CD4-positive, CD25-positive, alpha-beta regulatory T cell (primary cell): ENCODE measurements around the gene TNS1. TPM values are rescaled to one million over a fixed set of nuclear protein-coding genes. Genes with fewer than 3 reads are reported as not detected.

Source experiments
- ATAC-seq, 2 donors: fragments of 150-1000 bp; cut with Tn5 transposase; one replicate each; pipeline ENCODE4 v1.10.0; 2021; ENCODE audit warnings: low read depth in 2 of 2, moderate number of reproducible peaks in 2 of 2, moderate library complexity in 1 of 2
- DNase-seq, 3 donors: peaks; one replicate each; pipeline versions ENCODE4 v3.0.0 to v3.0.0-alpha.2; 2012 to 2022; ENCODE audit warnings: mixed read lengths in 1 of 3
- H3K27ac ChIP-seq: one replicate; pipeline ENCODE4 v1.7.0; 2013; ENCODE audit warnings: mild to moderate bottlenecking, low read length; ENCODE audit not compliant: insufficient read depth, poor library complexity, severe bottlenecking
- H3K27me3 ChIP-seq: one replicate; pipeline ENCODE4 v1.7.0; 2013; ENCODE audit warnings: low read length; ENCODE audit not compliant: control insufficient read depth, insufficient read depth
- H3K36me3 ChIP-seq: one replicate; pipeline ENCODE4 v1.7.0; 2013; ENCODE audit warnings: mild to moderate bottlenecking, low read length, moderate library complexity; ENCODE audit not compliant: control insufficient read depth, insufficient read depth
- H3K4me1 ChIP-seq: 2 replicates; pipeline ENCODE4 v1.7.0; 2013; ENCODE audit warnings: mild to moderate bottlenecking, low read length; ENCODE audit not compliant: insufficient read depth, control insufficient read depth, poor library complexity, severe bottlenecking
- H3K4me3 ChIP-seq: one replicate; pipeline ENCODE4 v1.7.0; 2013; ENCODE audit warnings: low read depth, mild to moderate bottlenecking, low read length, moderate library complexity
- H3K9me3 ChIP-seq, 2 experiments: 1 replicate in 1 of 2; 2 replicates in 1 of 2; pipeline ENCODE4 v1.7.0; 2013; ENCODE audit warnings: low read length in 2 of 2, mild to moderate bottlenecking in 1 of 2, moderate library complexity in 1 of 2; ENCODE audit not compliant: control insufficient read depth in 2 of 2
- H3K27ac Mint-ChIP-seq, 3 donors: one replicate each; pipeline ENCODE4 v1.8.0; 2020 to 2022; ENCODE audit warnings: mild to moderate bottlenecking in 3 of 3, mixed read lengths in 3 of 3, moderate library complexity in 2 of 3
- H3K27me3 Mint-ChIP-seq: one replicate; pipeline ENCODE4 v1.8.0; 2022; ENCODE audit warnings: mild to moderate bottlenecking, mixed read lengths
- H3K36me3 Mint-ChIP-seq: one replicate; pipeline ENCODE4 v1.8.0; 2020; ENCODE audit warnings: mixed read lengths
- H3K4me1 Mint-ChIP-seq, 4 donors: one replicate each; pipeline ENCODE4 v1.8.0; 2020 to 2022; ENCODE audit warnings: mixed read lengths in 4 of 4, mild to moderate bottlenecking in 1 of 4
- H3K4me3 Mint-ChIP-seq, 4 donors: one replicate each; pipeline ENCODE4 v1.8.0; 2020 to 2022; ENCODE audit warnings: mild to moderate bottlenecking in 4 of 4, mixed read lengths in 4 of 4, moderate library complexity in 3 of 4
- H3K9me3 Mint-ChIP-seq, 7 donors: one replicate each; pipeline ENCODE4 v1.8.0; 2020 to 2022; ENCODE audit warnings: mixed read lengths in 7 of 7, mild to moderate bottlenecking in 3 of 7, moderate library complexity in 2 of 7
- polyA plus RNA-seq, 4 donors: library from polyadenylated mRNA; unstranded; fragments of 300-500 nt; fragmentation: Illumina TruSeq; gene quantifications; one replicate each; pipeline ENCODE4 v1.2.3, GENCODE V29; 2021
- total RNA-seq: library from RNA; stranded (reverse); gene quantifications from one replicate; pipeline ENCODE4 v1.2.3, GENCODE V29; 2022

Gene TNS1
- total and polyA plus RNA-seq, 5 donors from 2014 or later = 0.49 TPM; not detected in 4

DNA sequence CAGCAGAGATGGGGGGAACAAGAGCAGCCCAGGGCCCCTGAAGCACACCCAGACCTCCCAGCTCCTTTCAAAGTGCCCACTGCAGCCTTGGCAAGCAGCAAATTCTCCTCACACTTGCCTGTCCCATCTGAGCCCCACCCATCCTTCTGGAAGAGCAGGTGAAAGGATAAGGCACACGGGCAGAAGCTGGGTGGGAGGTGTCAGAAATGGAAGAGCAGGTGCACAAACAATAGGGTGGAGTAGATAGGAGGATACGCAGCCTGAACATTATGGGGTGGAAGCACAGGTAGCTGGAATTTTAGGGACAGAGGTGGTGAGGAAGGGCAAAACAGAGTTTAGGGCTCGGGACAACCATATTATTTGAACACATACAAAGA, 69.2 kb downstream of the TNS1 start:
- no peaks in the 10 kb centered on the region for H3K27me3 ChIP-seq
- no peak overlapping the region for H3K4me3 ChIP-seq
- H3K36me3 Mint-ChIP-seq = no peaks in the 10 kb centered on the region
- H3K27ac Mint-ChIP-seq = no peak overlapping the region
- ATAC-seq = no peak
- H3K4me1 ChIP-seq = no peaks in the 10 kb centered on the region
- H3K36me3 ChIP-seq = no peaks in the 10 kb centered on the region
- H3K4me3 Mint-ChIP-seq = no peak overlapping the region
- H3K27me3 Mint-ChIP-seq = peaks cover 14% of the 10 kb centered on the region
- no peaks in the 10 kb centered on the region for H3K4me1 Mint-ChIP-seq
- no peaks in the 10 kb centered on the region for H3K9me3 Mint-ChIP-seq
- no peak for DNase-seq
- H3K27ac ChIP-seq = no peak overlapping the region
- no peaks in the 10 kb centered on the region for H3K9me3 ChIP-seq

DNA sequence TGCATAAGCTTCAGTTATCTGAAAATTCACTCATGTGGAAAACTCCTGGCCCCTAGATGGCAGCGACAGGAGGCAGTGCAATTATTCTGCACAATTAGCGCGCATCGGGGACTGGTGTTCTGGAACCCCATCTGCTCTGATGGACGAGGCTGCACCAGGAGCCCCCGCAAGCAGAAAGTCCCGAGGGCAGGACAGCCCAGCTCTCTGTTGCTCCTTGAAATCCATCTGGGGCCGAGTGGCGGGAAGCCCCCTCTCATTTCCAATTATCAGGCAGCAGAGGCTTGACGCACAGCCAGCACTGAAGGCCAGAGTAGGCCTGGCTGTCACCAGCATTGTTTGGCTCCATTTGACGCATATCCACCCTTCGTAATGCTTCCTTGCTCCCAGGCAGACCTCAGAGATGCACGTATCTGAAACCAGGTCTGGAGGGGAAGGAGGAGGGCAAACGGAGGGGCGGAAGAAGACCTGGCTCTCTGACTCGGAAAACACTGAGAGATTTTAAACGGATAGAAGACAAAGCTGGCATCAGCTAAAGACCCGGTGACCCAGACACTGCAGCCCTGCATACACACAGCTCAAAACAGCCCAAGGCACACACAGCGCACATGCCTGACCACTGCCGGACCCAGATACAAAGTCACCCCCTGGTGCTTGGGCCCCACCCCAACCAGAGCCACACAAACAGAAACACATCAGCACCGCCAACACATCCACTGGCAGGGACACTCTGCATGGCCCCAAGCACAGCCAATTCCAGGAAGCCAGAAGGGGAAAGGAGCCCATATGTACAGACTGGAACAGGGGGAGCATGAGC, 69.8 kb downstream of the TNS1 start:
- peaks cover 14% of the 10 kb centered on the region for H3K27me3 Mint-ChIP-seq
- no peaks in the 10 kb centered on the region for H3K9me3 Mint-ChIP-seq
- Histone ChIP-seq H3K27ac (no peak overlapping the region), H3K4me1 (no peaks in the 10 kb centered on the region), H3K27me3 (no peaks in the 10 kb centered on the region), H3K4me3 (no peak overlapping the region), H3K9me3 (no peaks in the 10 kb centered on the region), H3K36me3 (no peaks in the 10 kb centered on the region)
- no peak for ATAC-seq
- H3K27ac Mint-ChIP-seq = no peak overlapping the region
- no peaks in the 10 kb centered on the region for H3K36me3 Mint-ChIP-seq
- H3K4me1 Mint-ChIP-seq = no peaks in the 10 kb centered on the region
- H3K4me3 Mint-ChIP-seq = no peak overlapping the region
- no peak for DNase-seq

DNA sequence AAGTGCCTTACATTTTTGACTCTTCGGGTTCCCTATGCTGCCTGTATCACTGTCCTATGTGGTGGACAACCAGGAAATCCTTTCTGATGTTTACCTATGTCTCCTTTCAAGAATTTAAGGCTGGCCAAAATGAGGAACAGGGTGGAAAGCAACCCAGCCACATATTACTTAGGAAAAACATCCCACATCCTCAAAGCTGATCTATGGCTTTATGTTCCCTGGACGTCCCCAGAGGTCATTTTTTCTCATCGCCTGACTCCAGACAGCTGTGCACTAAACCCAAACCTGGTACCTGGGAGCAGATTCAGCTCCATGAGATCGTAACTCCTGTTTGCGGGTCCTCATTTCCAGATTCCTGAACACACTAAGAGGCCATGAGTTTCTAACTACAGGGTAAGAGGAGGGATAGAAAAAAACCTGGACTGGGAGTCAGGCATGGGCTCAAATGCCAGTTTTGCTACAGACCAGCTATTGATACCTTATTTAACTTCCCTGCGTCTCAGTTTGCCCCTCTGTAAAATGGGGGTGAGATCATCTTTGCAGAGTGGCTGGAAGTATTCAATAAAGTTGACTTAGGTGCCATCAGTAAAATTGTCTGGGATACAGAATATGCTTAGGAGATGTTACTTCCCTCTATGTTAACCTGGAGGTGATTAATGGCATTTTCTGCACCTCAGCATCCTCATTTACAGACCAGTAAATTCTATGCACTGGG, 70.8 kb downstream of the TNS1 start:
- H3K9me3 Mint-ChIP-seq = no peaks in the 10 kb centered on the region
- H3K27me3 Mint-ChIP-seq = peaks cover 14% of the 10 kb centered on the region
- DNase-seq (no peak), ATAC-seq (no peak)
- Histone ChIP-seq H3K36me3 (no peaks in the 10 kb centered on the region), H3K4me1 (no peaks in the 10 kb centered on the region), H3K9me3 (no peaks in the 10 kb centered on the region), H3K27ac (no peak overlapping the region), H3K4me3 (no peak overlapping the region), H3K27me3 (no peaks in the 10 kb centered on the region)
- H3K4me3 Mint-ChIP-seq = no peak overlapping the region
- no peak overlapping the region for H3K27ac Mint-ChIP-seq
- H3K4me1 Mint-ChIP-seq = no peaks in the 10 kb centered on the region
- no peaks in the 10 kb centered on the region for H3K36me3 Mint-ChIP-seq

DNA sequence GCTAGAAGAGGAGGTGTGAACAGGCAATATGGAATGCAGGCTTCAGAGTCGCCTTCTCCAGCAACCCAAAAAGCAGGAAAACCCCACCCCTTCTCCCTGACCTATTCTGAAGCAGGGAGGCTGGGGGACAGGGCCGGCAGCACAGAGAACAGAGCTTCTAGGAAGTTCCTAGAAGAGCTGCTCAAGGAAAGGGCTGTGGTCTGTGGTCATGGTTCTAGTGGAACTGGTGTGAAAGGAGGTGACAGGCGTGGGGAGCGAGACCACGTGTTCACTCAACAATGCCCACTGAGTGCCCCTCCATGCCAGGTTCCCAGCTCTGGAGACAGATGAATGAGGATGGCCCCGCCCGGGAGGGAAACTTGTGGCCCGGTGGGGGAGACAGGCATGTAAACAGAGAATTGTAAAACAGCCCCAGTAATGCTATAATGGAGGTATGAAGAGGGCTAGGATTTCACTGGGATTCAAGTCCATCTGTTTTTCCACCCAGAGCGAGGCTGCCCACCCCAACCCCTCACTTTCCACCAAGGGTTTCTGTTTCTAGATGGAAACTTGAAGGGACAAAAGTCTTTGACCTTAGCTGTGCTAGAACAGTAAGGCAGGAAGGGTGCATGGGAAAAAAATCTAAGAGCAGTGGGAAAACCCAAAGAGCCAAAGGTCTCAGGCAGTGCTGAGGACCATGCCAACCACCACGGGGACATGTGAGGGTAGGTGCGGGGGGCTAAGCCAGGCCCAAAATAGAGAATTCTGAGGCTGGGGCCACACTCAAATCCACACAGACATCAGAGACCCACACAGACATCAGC, 71.8 kb downstream of the TNS1 start:
- no peaks in the 10 kb centered on the region for H3K36me3 ChIP-seq
- Mint-ChIP-seq H3K4me3 (no peak overlapping the region), H3K9me3 (no peaks in the 10 kb centered on the region), H3K36me3 (no peaks in the 10 kb centered on the region), H3K27me3 (peaks cover 14% of the 10 kb centered on the region), H3K27ac (no peak overlapping the region), H3K4me1 (no peaks in the 10 kb centered on the region)
- ATAC-seq = no peak
- H3K27me3 ChIP-seq = no peaks in the 10 kb centered on the region
- no peaks in the 10 kb centered on the region for H3K9me3 ChIP-seq
- H3K4me3 ChIP-seq = no peak overlapping the region
- H3K27ac ChIP-seq = no peak overlapping the region
- no peaks in the 10 kb centered on the region for H3K4me1 ChIP-seq
- DNase-seq = peak in 1 of 3 donors; percentile 21

DNA sequence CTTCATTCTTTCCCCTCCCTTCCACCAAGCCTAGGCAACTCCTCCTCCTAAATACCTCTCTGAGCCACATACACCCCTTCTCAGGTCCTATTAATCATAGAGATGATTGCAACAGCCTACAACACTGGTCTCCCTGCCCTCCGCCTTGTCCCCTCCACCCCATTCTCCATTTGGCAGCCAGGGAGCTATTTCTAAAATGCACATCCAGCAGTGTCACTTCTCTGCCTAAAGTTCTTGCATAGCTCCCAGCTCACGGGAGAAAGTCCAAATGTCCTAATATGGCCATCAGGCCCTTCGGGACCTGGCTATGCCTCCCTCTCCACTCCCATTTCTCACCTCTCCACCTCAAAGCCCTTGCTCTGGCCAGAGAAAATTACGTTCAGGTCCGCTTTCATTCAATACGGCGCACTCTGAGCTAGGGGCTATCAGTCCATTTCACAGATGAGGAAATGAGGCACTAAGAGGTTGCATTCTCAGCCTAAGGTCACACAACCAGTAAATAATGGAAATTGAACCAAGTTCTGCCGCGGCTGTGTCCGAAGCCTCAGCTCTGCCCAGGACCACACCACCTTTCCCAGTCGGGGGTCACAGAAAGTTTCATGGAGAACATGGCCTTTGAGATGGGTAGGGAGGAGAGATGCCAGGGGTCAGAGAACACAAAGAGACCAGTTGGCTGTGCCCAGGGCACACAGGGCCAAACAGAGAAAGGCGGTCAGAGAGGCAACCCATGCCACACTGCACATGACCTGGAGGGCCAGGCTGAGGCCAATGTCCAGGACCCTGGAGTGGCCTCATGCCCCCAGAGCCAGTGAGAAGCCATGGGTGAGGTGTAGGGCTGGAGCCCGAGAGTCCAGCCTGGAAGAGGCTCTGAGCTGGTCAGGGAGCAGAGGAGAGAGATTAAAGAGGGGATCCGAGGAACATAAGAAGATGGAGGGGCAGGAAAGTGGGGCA, 72.8 kb downstream of the TNS1 start:
- Mint-ChIP-seq H3K4me1 (no peaks in the 10 kb centered on the region), H3K4me3 (no peak overlapping the region)

DNA sequence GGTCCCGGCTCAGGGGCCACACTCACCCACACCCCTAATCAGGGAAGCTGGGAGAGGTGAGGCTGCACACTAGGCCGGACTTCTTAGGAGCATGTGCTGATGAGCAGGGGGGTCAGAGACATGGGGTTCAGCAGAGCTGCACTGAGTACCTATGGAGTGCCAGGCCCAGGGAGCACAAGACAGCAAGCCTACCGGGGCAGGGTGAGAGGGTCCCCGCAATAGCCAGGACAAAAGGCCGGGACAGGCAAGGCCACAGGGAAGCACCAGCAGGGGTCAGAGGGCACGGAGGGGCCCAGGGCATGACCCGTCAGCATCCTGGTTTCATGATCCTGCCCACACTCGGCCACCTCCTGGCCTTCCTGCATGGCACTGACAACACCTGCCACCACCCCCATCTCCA, 73.5 kb downstream of the TNS1 start:
- no peak for DNase-seq
- Mint-ChIP-seq H3K27ac (no peak overlapping the region), H3K36me3 (no peaks in the 10 kb centered on the region), H3K9me3 (no peaks in the 10 kb centered on the region), H3K27me3 (peaks cover 8% of the 10 kb centered on the region), H3K4me1 (no peaks in the 10 kb centered on the region), H3K4me3 (no peak overlapping the region)
- no peaks in the 10 kb centered on the region for H3K27me3 ChIP-seq
- no peaks in the 10 kb centered on the region for H3K36me3 ChIP-seq
- H3K4me1 ChIP-seq = no peaks in the 10 kb centered on the region
- H3K4me3 ChIP-seq = no peak overlapping the region
- H3K27ac ChIP-seq = no peak overlapping the region
- H3K9me3 ChIP-seq = no peaks in the 10 kb centered on the region
- no peak for ATAC-seq

More for the DNA sequence above, 72.8 kb downstream of the TNS1 start:
- Histone ChIP-seq H3K27ac (no peak overlapping the region), H3K4me3 (no peak overlapping the region), H3K36me3 (no peaks in the 10 kb centered on the region), H3K4me1 (no peaks in the 10 kb centered on the region), H3K27me3 (no peaks in the 10 kb centered on the region), H3K9me3 (no peaks in the 10 kb centered on the region)
- no peak overlapping the region for H3K27ac Mint-ChIP-seq
- DNase-seq = no peak
- no peaks in the 10 kb centered on the region for H3K36me3 Mint-ChIP-seq
- H3K9me3 Mint-ChIP-seq = no peaks in the 10 kb centered on the region
- no peak for ATAC-seq
- H3K27me3 Mint-ChIP-seq = peaks cover 8% of the 10 kb centered on the region
